T-helper 2 cell treated with Interferon-gamma antibody and Interleukin-4, amounts not matched to agents 5 μg/mL and 100 μg/mL, for 36 hours (primary cell): ENCODE measurements around the gene KAZN.

Source experiments
- DNase-seq: peaks from one replicate; pipeline ENCODE4 v3.0.0; 2021; ENCODE audit warnings: low spot score
- H3K27ac Mint-ChIP-seq: one replicate; pipeline ENCODE4 v1.8.0; 2021; ENCODE audit warnings: mild to moderate bottlenecking, mixed read lengths
- H3K27me3 Mint-ChIP-seq: one replicate; pipeline ENCODE4 v1.8.0; 2021; ENCODE audit warnings: low read depth, mixed read lengths
- H3K36me3 Mint-ChIP-seq: one replicate; pipeline ENCODE4 v1.8.0; 2021; ENCODE audit warnings: low read depth, mixed read lengths
- H3K4me1 Mint-ChIP-seq: one replicate; pipeline ENCODE4 v1.8.0; 2021; ENCODE audit warnings: low read depth, mixed read lengths
- H3K4me3 Mint-ChIP-seq: one replicate; pipeline ENCODE4 v1.8.0; 2022; ENCODE audit warnings: mild to moderate bottlenecking, moderate library complexity, mixed read lengths
- H3K9me3 Mint-ChIP-seq: one replicate; pipeline ENCODE4 v1.8.0; 2021; ENCODE audit warnings: mixed read lengths

Gene KAZN

GRCh38 chr1:14650951-14651350 is 52.5 kb downstream of the KAZN start:
- H3K4me3 Mint-ChIP-seq, result no peak overlapping the region

GRCh38 chr1:14652840-14653239 is 54.4 kb downstream of the KAZN start:
- Mint-ChIP-seq H3K36me3 (no peaks in the 10 kb centered on the region), H3K27me3 (no peaks in the 10 kb centered on the region), H3K27ac (no peak overlapping the region), H3K4me1 (no peaks in the 10 kb centered on the region), H3K9me3 (no peaks in the 10 kb centered on the region), H3K4me3 (no peak overlapping the region)
- DNase-seq, result no peak

More at GRCh38 chr1:14650951-14651350, 52.5 kb downstream of the KAZN start:
- no peak overlapping the region for H3K27ac Mint-ChIP-seq
- H3K36me3 Mint-ChIP-seq, result no peaks in the 10 kb centered on the region
- no peaks in the 10 kb centered on the region for H3K9me3 Mint-ChIP-seq
- no peaks in the 10 kb centered on the region for H3K27me3 Mint-ChIP-seq
- H3K4me1 Mint-ChIP-seq, result no peaks in the 10 kb centered on the region
- DNase-seq, result no peak

- H3K36me3 Mint-ChIP-seq, result no peaks in the 10 kb centered on the region
- no peak overlapping the region for H3K27ac Mint-ChIP-seq
- DNase-seq, result no peak
- H3K4me1 Mint-ChIP-seq, result no peaks in the 10 kb centered on the region
- H3K27me3 Mint-ChIP-seq, result no peaks in the 10 kb centered on the region
- H3K9me3 Mint-ChIP-seq, result no peaks in the 10 kb centered on the region
- no peak overlapping the region for H3K4me3 Mint-ChIP-seq
These were observed 55.0 kb downstream of the KAZN start for GRCh38 chr1:14653461-14653960.

GRCh38 chr1:14654554-14654953 is 56.1 kb downstream of the KAZN start:
- H3K9me3 Mint-ChIP-seq, result no peaks in the 10 kb centered on the region
- no peak overlapping the region for H3K27ac Mint-ChIP-seq
- no peaks in the 10 kb centered on the region for H3K27me3 Mint-ChIP-seq

GRCh38 chr1:14655385-14655784 is 56.9 kb downstream of the KAZN start:
- Mint-ChIP-seq H3K4me1 (no peaks in the 10 kb centered on the region), H3K27ac (no peak overlapping the region), H3K4me3 (no peak overlapping the region), H3K27me3 (no peaks in the 10 kb centered on the region), H3K9me3 (no peaks in the 10 kb centered on the region), H3K36me3 (no peaks in the 10 kb centered on the region)
- no peak for DNase-seq

More at GRCh38 chr1:14654554-14654953, 56.1 kb downstream of the KAZN start:
- DNase-seq, result no peak
- H3K4me1 Mint-ChIP-seq, result no peaks in the 10 kb centered on the region
- H3K36me3 Mint-ChIP-seq, result no peaks in the 10 kb centered on the region
- no peak overlapping the region for H3K4me3 Mint-ChIP-seq

GRCh38 chr1:14656384-14656937 is 58.0 kb downstream of the KAZN start:
- Mint-ChIP-seq H3K9me3 (no peaks in the 10 kb centered on the region), H3K4me3 (no peak overlapping the region), H3K4me1 (no peaks in the 10 kb centered on the region), H3K36me3 (no peaks in the 10 kb centered on the region), H3K27ac (no peak overlapping the region), H3K27me3 (no peaks in the 10 kb centered on the region)
- DNase-seq, result no peak

- Mint-ChIP-seq H3K4me1 (no peaks in the 10 kb centered on the region), H3K36me3 (no peaks in the 10 kb centered on the region), H3K27me3 (no peaks in the 10 kb centered on the region), H3K9me3 (no peaks in the 10 kb centered on the region), H3K27ac (no peak overlapping the region), H3K4me3 (no peak overlapping the region)
- DNase-seq, result no peak
These were observed 60.2 kb downstream of the KAZN start for GRCh38 chr1:14658642-14659041.

- H3K9me3 Mint-ChIP-seq, result no peaks in the 10 kb centered on the region
- H3K36me3 Mint-ChIP-seq, result no peaks in the 10 kb centered on the region
- no peak overlapping the region for H3K27ac Mint-ChIP-seq
- H3K4me1 Mint-ChIP-seq, result no peaks in the 10 kb centered on the region
- no peak overlapping the region for H3K4me3 Mint-ChIP-seq
- DNase-seq, result no peak
- H3K27me3 Mint-ChIP-seq, result no peaks in the 10 kb centered on the region
These were observed 61.4 kb downstream of the KAZN start for GRCh38 chr1:14659913-14660312.

- Mint-ChIP-seq H3K4me3 (no peak overlapping the region), H3K27ac (no peak overlapping the region), H3K4me1 (no peaks in the 10 kb centered on the region), H3K9me3 (no peaks in the 10 kb centered on the region), H3K27me3 (no peaks in the 10 kb centered on the region), H3K36me3 (no peaks in the 10 kb centered on the region)
- DNase-seq, result no peak
These were observed 62.3 kb downstream of the KAZN start for GRCh38 chr1:14660801-14661200.

GRCh38 chr1:14661222-14661621 is 62.7 kb downstream of the KAZN start:
- no peaks in the 10 kb centered on the region for H3K36me3 Mint-ChIP-seq
- no peaks in the 10 kb centered on the region for H3K4me1 Mint-ChIP-seq
- no peaks in the 10 kb centered on the region for H3K9me3 Mint-ChIP-seq
- no peak for DNase-seq
- H3K27me3 Mint-ChIP-seq, result no peaks in the 10 kb centered on the region
- no peak overlapping the region for H3K4me3 Mint-ChIP-seq
- H3K27ac Mint-ChIP-seq, result no peak overlapping the region

GRCh38 chr1:14662116-14662515 is 63.6 kb downstream of the KAZN start:
- Mint-ChIP-seq H3K4me1 (no peaks in the 10 kb centered on the region), H3K27me3 (no peaks in the 10 kb centered on the region), H3K4me3 (no peak overlapping the region), H3K27ac (no peak overlapping the region), H3K36me3 (no peaks in the 10 kb centered on the region), H3K9me3 (no peaks in the 10 kb centered on the region)
- no peak for DNase-seq

GRCh38 chr1:14663773-14664172 is 65.3 kb downstream of the KAZN start:
- H3K4me1 Mint-ChIP-seq, result no peaks in the 10 kb centered on the region
- no peaks in the 10 kb centered on the region for H3K27me3 Mint-ChIP-seq
- H3K4me3 Mint-ChIP-seq, result no peak overlapping the region
- H3K9me3 Mint-ChIP-seq, result no peaks in the 10 kb centered on the region
- DNase-seq, result no peak
- H3K27ac Mint-ChIP-seq, result no peak overlapping the region
- no peaks in the 10 kb centered on the region for H3K36me3 Mint-ChIP-seq

GRCh38 chr1:14666373-14666772 is 67.9 kb downstream of the KAZN start:
- no peak for DNase-seq
- no peak overlapping the region for H3K27ac Mint-ChIP-seq
- H3K27me3 Mint-ChIP-seq, result no peaks in the 10 kb centered on the region

GRCh38 chr1:14666962-14667650 is 68.6 kb downstream of the KAZN start:
- Mint-ChIP-seq H3K36me3 (no peaks in the 10 kb centered on the region), H3K4me1 (no peaks in the 10 kb centered on the region), H3K4me3 (no peak overlapping the region), H3K9me3 (no peaks in the 10 kb centered on the region), H3K27me3 (no peaks in the 10 kb centered on the region), H3K27ac (no peak overlapping the region)
- no peak for DNase-seq

More at GRCh38 chr1:14666373-14666772, 67.9 kb downstream of the KAZN start:
- no peaks in the 10 kb centered on the region for H3K4me1 Mint-ChIP-seq
- no peaks in the 10 kb centered on the region for H3K36me3 Mint-ChIP-seq
- H3K9me3 Mint-ChIP-seq, result no peaks in the 10 kb centered on the region
- H3K4me3 Mint-ChIP-seq, result no peak overlapping the region

GRCh38 chr1:14667651-14667984 is 69.1 kb downstream of the KAZN start:
- Mint-ChIP-seq H3K36me3 (no peaks in the 10 kb centered on the region), H3K4me1 (no peaks in the 10 kb centered on the region), H3K9me3 (no peaks in the 10 kb centered on the region), H3K4me3 (no peak overlapping the region), H3K27me3 (no peaks in the 10 kb centered on the region), H3K27ac (no peak overlapping the region)
- DNase-seq, result no peak
